OCI-LY7 (cell line): ENCODE results near the gene MICAL3.

ENCODE experiments used
- CTCF ChIP-seq: fragments of 200-600 bp; sonication (generic); conservative IDR thresholded peaks from 2 replicates; pipeline ENCODE4 v1.5.1; 2014; ENCODE audit warnings: mild to moderate bottlenecking, antibody characterized with exemption, low read length, moderate library complexity, mixed read lengths
- EZH2phosphoT487 ChIP-seq: fragments of 200-600 bp; sonication (generic); IDR thresholded peaks from 2 replicates; pipeline ENCODE4 v1.6.1; 2018; ENCODE audit warnings: low read depth, borderline replicate concordance, mild to moderate bottlenecking, mixed run types, antibody characterized with exemption, low read length, moderate library complexity, mixed read lengths

GRCh38 chr22:17795661-17796548 is 228.5 kb downstream of the MICAL3 start:
- TF ChIP-seq CTCF (peak; percentile 62), EZH2phosphoT487 (no peak)
